Endothelial cell of hepatic sinusoid (primary cell): ENCODE measurements around the gene KIF2C.
"Not testable (repeated sequence)": the region's sequence is repeated elsewhere in the genome, so short reads cannot be mapped to it uniquely, and the experiment has no call there.

Source experiments
- in situ Hi-C: cut with HindIII; loops from 2 replicates; pipeline ENCODE4 v1.10.0; 2017; ENCODE audit warnings: low sequenced_read_pairs

KIF2C gene

GRCh38 chr1:44739307-44740178 is at the start of gene KIF2C:
Gene KIF2C (plus strand): TSS chr1:44739837. CDS start chr1:44739933, 96 bp downstream.
- in situ Hi-C loops: no loop called here

GRCh38 chr1:44693159-44693558 is 46.5 kb upstream of the KIF2C start:
- in situ Hi-C loops: no loop called here

- in situ Hi-C loops: no loop called here
Observed at GRCh38 chr1:44693900-44694299, 45.7 kb upstream of the KIF2C start.

- in situ Hi-C loops: no loop called here
Observed at GRCh38 chr1:44694863-44695478, 44.7 kb upstream of the KIF2C start.

DNA sequence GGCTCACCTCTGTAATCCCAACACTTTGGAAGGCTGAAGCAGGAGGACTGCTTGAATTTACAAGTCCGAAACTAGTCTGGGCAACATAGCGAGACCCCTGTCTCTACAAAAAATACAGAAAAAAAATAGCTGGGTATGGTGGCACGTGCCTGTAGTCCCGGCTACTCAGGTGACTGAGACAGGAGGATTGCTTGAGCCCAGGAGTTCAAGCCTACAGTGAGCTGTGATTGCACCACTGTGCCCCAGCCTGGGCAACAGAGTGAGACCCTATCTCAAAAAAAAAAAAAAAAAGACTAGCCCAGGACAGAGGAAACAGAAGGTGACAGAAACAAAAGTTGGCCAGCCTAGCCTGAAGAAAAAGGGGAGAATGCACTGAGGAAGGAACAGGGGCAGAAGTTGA is 44.0 kb upstream of the KIF2C start:
- in situ Hi-C loops: no loop called here

- in situ Hi-C loops: no loop called here
Observed at GRCh38 chr1:44696101-44696500, 43.5 kb upstream of the KIF2C start.

- in situ Hi-C loops: no loop called here
Observed at GRCh38 chr1:44696789-44697345, 42.8 kb upstream of the KIF2C start.

- in situ Hi-C loops: no loop called here
Observed at GRCh38 chr1:44698138-44698537, 41.5 kb upstream of the KIF2C start.

DNA sequence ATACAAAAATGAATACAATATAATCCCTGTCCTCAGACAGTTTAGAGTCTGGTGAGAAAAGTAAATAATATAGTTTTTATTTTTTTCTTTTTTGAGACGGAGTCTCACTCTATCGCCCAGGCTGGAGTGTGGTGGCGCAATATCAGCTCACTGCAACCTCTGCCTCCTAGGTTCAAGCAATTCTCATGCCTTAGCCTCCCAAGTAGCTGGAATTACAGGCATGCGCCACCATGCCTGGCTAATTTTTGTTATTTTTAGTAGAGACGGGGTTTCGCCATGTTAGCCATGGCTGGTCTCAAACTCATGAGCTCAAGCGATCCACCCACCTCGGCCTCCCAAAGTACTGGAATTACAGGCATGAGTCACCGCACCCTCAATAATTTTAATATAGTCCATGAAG is 40.3 kb upstream of the KIF2C start:
- in situ Hi-C loops: not testable (repeated sequence)

DNA sequence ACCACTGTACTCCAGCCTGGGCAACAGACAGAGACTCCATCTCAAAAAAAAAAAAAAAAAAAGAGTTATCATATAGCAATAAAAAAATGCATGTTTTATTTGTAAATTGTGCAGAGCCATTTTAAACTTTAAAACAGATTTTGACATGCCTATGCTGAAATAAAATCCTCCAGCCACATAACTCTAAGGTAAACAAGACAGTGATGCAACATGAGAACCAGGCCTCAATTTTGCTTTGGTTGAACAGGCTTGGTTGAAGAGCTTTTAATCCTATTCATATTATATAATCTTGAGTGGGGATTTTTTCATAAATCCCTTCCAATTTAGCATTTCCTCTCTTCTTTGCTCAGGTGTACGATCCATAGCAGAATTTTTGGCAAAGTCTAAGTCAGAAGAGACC is 39.1 kb upstream of the KIF2C start:
- in situ Hi-C loops: no loop called here

GRCh38 chr1:44701141-44701573 is 38.5 kb upstream of the KIF2C start:
- in situ Hi-C loops: no loop called here

DNA sequence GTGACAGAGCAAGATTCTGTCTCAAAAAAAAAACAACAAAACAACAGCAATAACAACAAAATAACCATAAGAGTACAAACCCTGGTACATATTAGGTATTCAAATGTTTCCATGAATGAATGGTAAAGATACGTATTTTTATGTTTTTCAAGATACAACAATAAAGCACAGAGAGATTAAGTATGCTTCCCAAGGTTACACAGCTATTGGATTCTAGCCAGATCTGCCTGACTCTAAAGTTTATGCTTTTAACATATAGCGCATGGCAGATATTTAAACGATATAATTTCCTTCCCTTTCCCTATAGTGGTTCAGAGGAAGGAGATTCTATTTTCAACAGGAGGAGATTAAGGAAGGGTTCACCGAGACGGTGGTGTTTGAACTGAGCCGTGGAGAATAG is 34.2 kb upstream of the KIF2C start:
- in situ Hi-C loops: no loop called here

- in situ Hi-C loops: no loop called here
Observed at GRCh38 chr1:44705938-44706337, 33.7 kb upstream of the KIF2C start.

DNA sequence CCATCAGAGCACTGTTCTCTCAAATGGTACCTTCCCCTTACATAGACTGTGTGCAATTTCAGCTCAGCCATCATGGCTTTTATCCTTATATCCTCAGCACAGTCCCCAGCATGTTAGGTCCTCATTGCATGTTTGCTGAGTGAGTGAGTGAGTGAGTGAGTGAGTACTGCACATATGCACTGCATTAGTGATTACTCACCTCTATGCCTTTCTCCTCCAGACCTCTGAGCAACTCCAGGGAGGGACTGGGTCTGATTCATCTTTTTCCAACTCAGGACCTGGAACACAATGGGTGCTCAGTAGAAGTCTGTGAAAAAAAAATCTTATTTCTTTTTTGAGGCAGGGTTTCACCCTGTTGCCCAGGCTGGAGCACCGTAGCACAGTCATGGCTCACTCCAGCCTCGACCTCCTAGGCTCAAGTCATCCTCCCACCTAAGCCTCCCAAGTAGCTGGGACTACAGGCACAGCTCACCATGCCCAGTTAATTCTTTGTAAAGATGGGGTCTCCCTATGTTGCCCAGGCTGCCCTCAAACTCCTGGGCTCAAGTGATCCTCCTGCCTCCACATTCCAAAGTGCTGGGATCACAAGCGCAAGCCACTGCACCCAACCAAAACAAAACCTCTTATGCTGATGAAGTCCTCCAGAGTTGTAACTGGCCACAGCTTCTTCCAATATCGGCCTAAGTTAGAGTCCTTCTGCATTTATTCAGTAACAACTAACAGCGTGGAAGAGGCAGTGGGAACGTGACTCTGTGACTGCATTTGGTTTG is 32.3 kb upstream of the KIF2C start:
- in situ Hi-C loops: no loop called here

DNA sequence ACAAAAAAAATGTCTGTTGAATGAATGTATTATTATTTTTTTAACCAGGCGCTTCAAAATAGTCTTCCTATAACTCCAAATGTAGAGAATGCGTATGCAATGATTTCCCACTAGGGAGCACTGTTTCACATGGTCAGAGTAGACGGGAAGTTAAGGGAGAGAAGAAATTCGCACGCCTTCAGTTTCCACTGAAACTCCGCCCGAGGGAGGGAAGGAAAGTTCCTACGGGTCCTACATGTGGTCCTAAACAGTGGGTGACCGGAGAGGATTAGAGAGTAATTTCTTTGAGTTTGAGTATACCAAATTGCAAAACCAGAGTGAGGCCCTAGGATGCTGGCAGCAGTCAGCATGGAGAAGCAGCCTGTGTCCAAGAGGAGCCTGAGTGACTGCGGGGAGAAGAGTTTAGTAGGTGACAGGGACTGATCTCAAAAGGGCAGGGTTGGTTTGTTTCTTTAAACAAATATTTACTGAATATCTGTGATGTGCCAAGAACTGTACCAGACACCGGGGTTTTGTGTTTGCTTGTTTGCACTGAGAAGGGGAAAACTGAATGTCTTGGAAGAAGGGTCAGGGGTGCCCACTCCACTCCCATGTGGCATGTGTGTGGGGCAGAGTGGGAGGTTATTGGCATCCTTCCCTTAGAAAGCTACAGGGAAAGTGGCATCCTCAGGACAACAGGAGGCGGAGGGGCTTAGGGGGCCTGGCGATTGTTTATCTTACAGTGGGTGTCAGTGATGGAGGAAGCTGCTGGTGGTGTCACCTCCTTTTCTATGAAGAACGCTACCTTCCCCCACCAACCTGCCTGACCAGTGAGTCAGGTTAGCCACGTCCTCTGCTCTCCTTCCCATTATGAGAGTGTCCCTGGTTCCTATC is 31.4 kb upstream of the KIF2C start:
- in situ Hi-C loops: no loop called here

- in situ Hi-C loops: no loop called here
Observed at GRCh38 chr1:44713321-44713781, 26.3 kb upstream of the KIF2C start.

DNA sequence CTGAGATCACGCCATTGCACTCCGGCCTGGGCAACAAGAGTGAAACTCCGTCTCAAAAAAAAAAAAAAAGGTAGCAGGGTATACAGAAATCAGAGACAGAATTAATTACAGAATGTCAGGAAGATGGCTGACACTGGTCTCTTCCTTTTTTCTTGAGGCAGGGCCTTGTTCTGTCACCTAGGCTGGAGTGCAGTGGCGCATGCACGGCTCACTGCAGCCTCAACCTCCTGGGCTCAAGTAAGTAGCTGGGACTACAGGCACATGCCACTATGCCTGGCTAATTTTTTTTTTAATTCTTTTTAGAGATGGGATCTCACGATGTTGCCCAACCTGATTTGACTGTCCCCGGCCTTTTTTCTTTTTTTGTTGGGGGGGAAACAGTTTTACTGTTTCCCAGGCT is 25.1 kb upstream of the KIF2C start:
- in situ Hi-C loops: no loop called here

DNA sequence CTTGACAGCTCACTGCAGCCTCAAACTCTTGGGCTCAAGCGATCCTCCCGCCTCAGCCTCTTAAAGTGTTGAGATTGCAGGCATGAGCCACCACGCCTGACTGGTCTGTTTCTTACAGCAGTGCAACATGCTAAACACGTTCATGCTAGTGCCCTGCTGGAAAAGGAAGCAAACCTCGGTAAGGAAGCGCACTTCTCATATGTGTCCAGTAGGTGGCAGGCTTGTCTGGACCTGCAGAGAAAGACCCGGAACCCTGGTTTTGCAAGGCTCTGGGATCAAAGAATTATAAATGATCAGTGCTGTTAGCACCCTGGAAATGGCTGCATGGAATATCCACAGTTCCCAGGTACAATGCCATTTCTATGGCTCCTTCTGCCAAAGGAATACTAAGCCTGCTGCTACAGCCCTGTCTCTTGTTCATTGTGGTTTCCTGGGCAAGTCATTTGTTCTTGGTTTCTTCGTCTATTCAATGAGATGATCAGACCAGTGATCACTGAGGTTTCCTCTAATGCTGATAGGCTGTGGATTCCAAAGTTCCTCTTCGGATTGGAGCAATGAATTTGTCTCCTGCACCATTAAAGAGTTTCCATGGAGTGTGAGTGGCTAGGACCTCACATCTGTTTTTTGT is 24.6 kb upstream of the KIF2C start:
- in situ Hi-C loops: no loop called here

DNA sequence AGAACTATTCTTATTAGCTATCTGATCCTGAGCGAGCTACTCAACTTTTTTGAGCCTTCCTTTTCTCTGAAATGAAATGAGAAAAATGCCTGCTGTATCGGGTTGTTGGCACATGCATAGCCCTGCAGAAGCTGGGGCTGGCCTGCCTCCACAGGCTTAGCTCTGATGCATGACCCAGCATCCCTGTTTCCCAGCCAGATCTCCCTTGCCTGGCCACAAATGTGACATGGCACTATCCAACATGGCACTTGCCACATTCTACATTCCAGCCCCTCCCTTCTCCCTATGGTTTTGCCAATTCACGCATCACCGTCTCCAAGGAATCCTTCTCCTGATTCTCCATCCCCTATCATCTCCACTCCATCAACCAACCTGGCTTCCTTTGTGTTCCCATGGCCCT is 22.5 kb upstream of the KIF2C start:
- in situ Hi-C loops: no loop called here

GRCh38 chr1:44717653-44718052 is 22.0 kb upstream of the KIF2C start:
- in situ Hi-C loops: no loop called here
